GM06990 (cell line): ENCODE measurements around the gene HMCN1.

ENCODE experiments used
- DNase-seq: peaks from one replicate; pipeline ENCODE4 v3.0.0-alpha.2; 2011; ENCODE audit not compliant: insufficient read length; ENCODE audit errors: extremely low read depth
- H3K27me3 ChIP-seq: replicated peaks from 2 replicates; pipeline ENCODE4 v1.6.0; 2011; ENCODE audit warnings: low read length; ENCODE audit not compliant: control insufficient read depth, insufficient read depth
- H3K36me3 ChIP-seq: 2 replicates; pipeline ENCODE4 v1.5.1; 2011; ENCODE audit warnings: low read length; ENCODE audit not compliant: control insufficient read depth, insufficient read depth
- H3K4me3 ChIP-seq: replicated peaks from 2 replicates; pipeline ENCODE4 v1.5.1; 2011; ENCODE audit warnings: low read depth, mild to moderate bottlenecking, control low read depth, low read length
- CTCF ChIP-seq: IDR thresholded peaks from 2 replicates; pipeline ENCODE4 v1.5.1; 2011; ENCODE audit warnings: low read length, control low read depth, mild to moderate bottlenecking, inconsistent platforms; ENCODE audit not compliant: insufficient read depth, poor library complexity, severe bottlenecking

HMCN1 gene

GRCh38 chr1:186215636-186216035 lies 481.4 kb downstream of the HMCN1 start:
- DNase-seq, result no peak
- no peak overlapping the region for H3K4me3 ChIP-seq
- TF ChIP-seq CTCF, result no peak
- H3K36me3 ChIP-seq, result no peaks in the 10 kb centered on the region
- H3K27me3 ChIP-seq, result no peaks in the 10 kb centered on the region; the same call in 1 of the 2 replicates

- Histone ChIP-seq H3K36me3 (no peaks in the 10 kb centered on the region), H3K27me3 (no peaks in the 10 kb centered on the region; the same call in 1 of the 2 replicates), H3K4me3 (no peak overlapping the region)
- no peak for DNase-seq
- no peak for TF ChIP-seq CTCF
Observed at GRCh38 chr1:186218654-186219352, 484.6 kb downstream of the HMCN1 start.

- H3K4me3 ChIP-seq, result no peak overlapping the region
- H3K27me3 ChIP-seq, result no peaks in the 10 kb centered on the region; the same call in 1 of the 2 replicates
- H3K36me3 ChIP-seq, result no peaks in the 10 kb centered on the region
- no peak for TF ChIP-seq CTCF
- DNase-seq, result no peak
Observed at GRCh38 chr1:186220067-186220466, 485.9 kb downstream of the HMCN1 start.

GRCh38 chr1:186220911-186221310 lies 486.7 kb downstream of the HMCN1 start:
- no peak for TF ChIP-seq CTCF
- DNase-seq, result no peak

GRCh38 chr1:186225096-186225495 lies 490.9 kb downstream of the HMCN1 start:
- no peak for TF ChIP-seq CTCF
- Histone ChIP-seq H3K4me3 (no peak overlapping the region), H3K36me3 (no peaks in the 10 kb centered on the region), H3K27me3 (no peaks in the 10 kb centered on the region; the same call in 1 of the 2 replicates)
- DNase-seq, result no peak

More at GRCh38 chr1:186220911-186221310, 486.7 kb downstream of the HMCN1 start:
- no peak overlapping the region for H3K4me3 ChIP-seq
- no peaks in the 10 kb centered on the region for H3K36me3 ChIP-seq
- H3K27me3 ChIP-seq, result no peaks in the 10 kb centered on the region; the same call in 1 of the 2 replicates
